HepG2 (cell line): ENCODE results near the gene ZNF277. TPM values are rescaled to one million over a fixed set of nuclear protein-coding genes. Genes with fewer than 3 reads are reported as not detected.

Experiments
- AHDC1 ChIP-seq: sonication (generic); formaldehyde crosslinking; IDR thresholded peaks from 2 replicates; pipeline ENCODE4 v1.5.1; 2020; ENCODE audit warnings: mild to moderate bottlenecking, missing genetic modification reagents, borderline replicate concordance
- AHR ChIP-seq: IDR thresholded peaks from 2 replicates; pipeline ENCODE4 v1.6.1; 2018; ENCODE audit warnings: missing genetic modification reagents, missing compliant biosample characterization
- CREB1 ChIP-seq, 2 experiments: fragments of 450-650 bp in 1 of 2; IDR thresholded peaks; 2 replicates each; pipeline ENCODE4 v1.6.1; 2016 to 2017; ENCODE audit warnings: control low read depth in 1 of 2, mild to moderate bottlenecking in 1 of 2, missing compliant biosample characterization in 1 of 2, missing genetic modification characterization in 1 of 2
- FOXA3 ChIP-seq: IDR thresholded peaks from 2 replicates; pipeline ENCODE4 v1.6.1; 2016; ENCODE audit warnings: missing genetic modification reagents, missing compliant biosample characterization
- GATAD2A ChIP-seq: IDR thresholded peaks from 2 replicates; pipeline ENCODE4 v1.6.1; 2016
- MBNL3 ChIP-seq: fragments of 250-450 bp; sonication (Bioruptor Pico); conservative IDR thresholded peaks from 2 replicates; pipeline ENCODE4 v1.8.0; 2022; ENCODE audit warnings: mild to moderate bottlenecking, inconsistent platforms
- NCOR1 ChIP-seq: fragments of 200-600 bp; sonication (generic); IDR thresholded peaks from 2 replicates; pipeline ENCODE4 v1.7.0; 2017; ENCODE audit warnings: antibody characterized with exemption, low read length, borderline replicate concordance
- RCOR2 ChIP-seq: IDR thresholded peaks from 2 replicates; pipeline ENCODE4 v1.6.1; 2016; ENCODE audit warnings: missing biosample characterization, missing genetic modification reagents
- RXRB ChIP-seq: IDR thresholded peaks from 2 replicates; pipeline ENCODE4 v1.6.1; 2016; ENCODE audit warnings: borderline replicate concordance, missing genetic modification reagents, missing compliant biosample characterization
- SATB2 ChIP-seq: sonication (generic); formaldehyde crosslinking; IDR thresholded peaks from 2 replicates; pipeline ENCODE4 v1.5.0; 2020; ENCODE audit warnings: missing genetic modification reagents
- SETDB1 ChIP-seq: sonication (generic); formaldehyde crosslinking; IDR thresholded peaks from 2 replicates; pipeline ENCODE4 v1.5.1; 2020; ENCODE audit warnings: missing genetic modification reagents, mild to moderate bottlenecking, borderline replicate concordance
- THAP7 ChIP-seq: sonication (generic); formaldehyde crosslinking; IDR thresholded peaks from 2 replicates; pipeline ENCODE4 v1.8.1; 2023; ENCODE audit warnings: mild to moderate bottlenecking, missing genetic modification reagents
- ZBTB21 ChIP-seq: sonication (generic); formaldehyde crosslinking; IDR thresholded peaks from 2 replicates; pipeline ENCODE4 v1.4.0; 2020; ENCODE audit warnings: missing genetic modification reagents
- ZFAT ChIP-seq: sonication (generic); formaldehyde crosslinking; conservative IDR thresholded peaks from 2 replicates; pipeline ENCODE4 v1.8.1; 2023; ENCODE audit warnings: missing genetic modification reagents, inconsistent platforms
- ZNF318 ChIP-seq: sonication (generic); formaldehyde crosslinking; IDR thresholded peaks from 2 replicates; pipeline ENCODE4 v1.4.0; 2020; ENCODE audit warnings: mild to moderate bottlenecking, missing genetic modification reagents
- ZNF335 ChIP-seq: sonication (generic); formaldehyde crosslinking; IDR thresholded peaks from 2 replicates; pipeline ENCODE4 v1.4.0; 2020; ENCODE audit warnings: missing genetic modification reagents
- ZNF501 ChIP-seq: sonication (generic); formaldehyde crosslinking; IDR thresholded peaks from 2 replicates; pipeline ENCODE4 v1.5.1; 2020; ENCODE audit warnings: mild to moderate bottlenecking, moderate library complexity, missing genetic modification reagents
- polyA plus RNA-seq, 8 experiments: library from polyadenylated mRNA; depleted of rRNA in 3 of 8; stranded (reverse) in 7 of 8; unstranded in 1 of 8; fragments of >200 nt; fragmentation: Illumina TruSeq in 4 of 8; extraction: Trizol in 4 of 8; gene quantifications; 2 replicates each; pipeline versions ENCODE4 v1.2.1 to v1.2.3, GENCODE V29; 2011 to 2016; ENCODE audit warnings: low read depth in 4 of 8, missing spikeins in 1 of 8, mixed read lengths in 1 of 8; ENCODE audit not compliant: insufficient read depth in 1 of 8
- total RNA-seq, 5 experiments: library from RNA; depleted of rRNA; stranded (reverse); fragments of >200 nt; fragmentation: Illumina TruSeq; extraction: Trizol; gene quantifications; 2 replicates each; pipeline ENCODE4 v1.2.3, GENCODE V29; 2016; ENCODE audit warnings: low read depth in 1 of 5

Gene ZNF277
- total and polyA plus RNA-seq, 2 of the 13 experiments (the other 11 are each of a cell fraction or from before 2014, with no cell fraction given): 29.1 to 30.1 TPM

- TF ChIP-seq ZNF318 (CRISPR knock-in tag) (no peak), GATAD2A (CRISPR knock-in tag) (peak; percentile 70), SATB2 (CRISPR knock-in tag) (no peak), NCOR1 (no peak; the same call in 1 of the 2 replicates), ZFAT (CRISPR knock-in tag) (no peak), ZBTB21 (CRISPR knock-in tag) (no peak), RCOR2 (CRISPR knock-in tag) (0 out of 2 replicates have a peak, but pooled peaks have one; percentile 36), SETDB1 (CRISPR knock-in tag) (no peak), ZNF501 (CRISPR knock-in tag) (no peak), ZNF335 (CRISPR knock-in tag) (no peak), RXRB (CRISPR knock-in tag) (peak; percentile 56; the same call in 1 of the 2 replicates), THAP7 (CRISPR knock-in tag) (no peak), CREB1 (IDR thresholded peaks at IDR 0.05) (no peak), CREB1 (CRISPR knock-in tag; IDR thresholded peaks at IDR 0.05) (0 out of 2 replicates have a peak, but pooled peaks have one; percentile 16), AHR (CRISPR knock-in tag) (no peak), MBNL3 (CRISPR knock-in tag) (no peak), AHDC1 (peak; percentile 52; the same call in 1 of the 2 replicates), FOXA3 (CRISPR knock-in tag) (0 out of 2 replicates have a peak, but pooled peaks have one; percentile 27)
Observed at GRCh38 chr7:112202816-112203215, 3.7 kb upstream of the ZNF277 start (continued).
